HG02870 (cell line): Measurements from ENCODE around the gene GAS2L3.
"Not testable (repeated sequence)": the region's sequence is repeated elsewhere in the genome, so short reads cannot be mapped to it uniquely, and the experiment has no call there.

Source experiments
- ATAC-seq: cut with Tn5 transposase; IDR thresholded peaks from one replicate; pipeline ENCODE4 v1.9.1; 2021; ENCODE audit warnings: mild to moderate bottlenecking, moderate library complexity; ENCODE audit not compliant: unreplicated experiment

GAS2L3 gene

GRCh38 chr12:100573292-100574186 is at the start of gene GAS2L3:
Gene GAS2L3, plus strand, starts transcription at chr12:100573684. Its CDS starts 21,221 bp downstream, at chr12:100594905.
- ATAC-seq = peak; percentile 97

- ATAC-seq = no peak
These were observed 45.5 kb upstream of the GAS2L3 start for GRCh38 chr12:100528034-100528433.

DNA sequence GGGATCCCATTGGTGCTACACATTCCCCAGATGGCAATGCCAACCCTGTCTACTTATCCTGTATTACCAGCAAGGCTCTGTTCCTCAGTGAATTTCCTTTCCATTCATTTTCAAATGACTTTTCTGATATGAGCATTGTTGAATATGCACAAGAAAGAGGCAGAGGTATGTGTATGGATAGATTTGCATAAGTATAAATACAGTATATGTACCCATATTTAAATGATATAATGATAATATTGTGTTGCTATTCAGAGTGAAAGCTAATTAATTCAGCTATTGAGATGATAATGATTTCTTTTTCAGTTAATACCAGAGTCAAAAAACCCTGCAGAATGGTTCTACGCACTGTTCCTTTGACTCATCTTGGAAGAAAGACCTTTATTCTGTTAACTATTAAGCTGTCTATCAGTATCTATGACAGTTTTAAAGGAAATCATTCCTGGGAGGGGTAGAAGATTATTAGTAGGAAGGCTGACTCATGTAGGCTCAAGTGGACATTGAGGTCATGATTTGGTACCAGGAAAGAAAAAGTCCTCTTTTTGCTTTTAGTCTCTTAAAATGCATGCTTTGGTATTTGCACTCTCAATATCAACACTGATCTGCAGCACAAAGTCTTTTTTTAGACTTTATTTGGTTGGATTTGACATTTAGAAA is 44.9 kb upstream of the GAS2L3 start:
- no peak for ATAC-seq

GRCh38 chr12:100529756-100530350 is 43.6 kb upstream of the GAS2L3 start:
- no peak for ATAC-seq

DNA sequence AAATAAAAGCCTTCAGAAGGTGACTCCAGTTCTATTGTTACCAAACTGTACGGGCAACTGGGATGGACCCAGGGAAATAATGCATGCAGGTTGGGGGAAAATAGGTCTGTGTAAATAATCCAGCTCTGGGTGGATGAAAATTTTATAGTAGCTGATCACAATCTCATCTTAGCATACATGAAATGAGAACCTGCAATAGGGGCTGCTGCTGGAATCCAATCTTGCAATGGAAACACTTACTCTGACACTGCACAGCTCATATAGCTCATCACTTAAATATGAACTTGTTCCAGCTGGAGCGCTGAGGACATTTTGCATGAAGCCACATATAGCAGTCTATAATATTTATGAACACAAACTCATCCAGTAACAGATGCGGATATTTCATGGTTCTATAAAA is 40.1 kb upstream of the GAS2L3 start:
- no peak for ATAC-seq

DNA sequence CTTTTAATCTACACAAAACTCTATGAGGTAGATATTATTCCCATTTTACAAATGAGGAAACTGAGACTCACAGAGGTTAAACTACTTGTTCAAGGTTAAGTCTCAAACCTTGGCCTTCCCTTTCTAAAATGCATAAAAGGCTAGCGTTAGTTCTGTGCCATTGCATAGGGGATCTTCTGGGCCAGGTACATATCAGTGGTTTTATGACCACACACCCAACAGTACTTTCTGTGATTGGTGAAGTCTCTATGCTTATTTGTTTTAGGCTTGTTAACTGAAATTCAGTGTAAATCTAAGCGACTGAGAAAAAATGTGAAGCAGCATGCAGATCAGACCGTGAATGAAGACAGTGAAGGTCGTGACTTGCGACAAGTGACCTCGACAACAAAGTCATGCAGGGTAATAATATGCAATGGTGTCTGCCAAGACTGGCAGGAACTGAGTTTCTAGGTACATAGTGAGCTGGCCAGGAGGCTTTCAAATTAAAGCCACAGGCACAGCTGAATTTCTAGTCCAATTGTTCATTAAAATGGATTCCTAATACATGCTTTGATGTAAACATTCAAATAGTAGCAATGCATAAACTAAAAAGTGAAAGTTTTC is 38.8 kb upstream of the GAS2L3 start:
- ATAC-seq = no peak

DNA sequence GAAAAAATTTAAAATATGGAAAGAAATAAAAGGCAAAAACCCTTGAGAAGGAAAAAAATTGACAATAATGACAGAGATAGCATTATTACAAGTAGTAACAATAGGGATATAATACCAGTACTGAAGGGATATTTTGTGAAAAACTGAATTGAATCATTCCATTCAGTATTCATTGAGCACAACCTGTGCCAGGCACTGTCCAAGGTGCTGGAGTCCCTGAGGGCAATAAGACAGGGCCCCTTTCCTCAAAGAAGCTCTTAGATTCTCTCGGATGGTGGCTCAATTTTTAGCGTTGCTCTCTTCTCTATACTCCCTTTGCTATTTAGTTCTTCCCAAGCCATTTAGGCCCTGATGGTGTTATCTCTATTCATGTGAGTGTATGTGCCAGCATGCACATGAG is 34.3 kb upstream of the GAS2L3 start:
- no peak for ATAC-seq

DNA sequence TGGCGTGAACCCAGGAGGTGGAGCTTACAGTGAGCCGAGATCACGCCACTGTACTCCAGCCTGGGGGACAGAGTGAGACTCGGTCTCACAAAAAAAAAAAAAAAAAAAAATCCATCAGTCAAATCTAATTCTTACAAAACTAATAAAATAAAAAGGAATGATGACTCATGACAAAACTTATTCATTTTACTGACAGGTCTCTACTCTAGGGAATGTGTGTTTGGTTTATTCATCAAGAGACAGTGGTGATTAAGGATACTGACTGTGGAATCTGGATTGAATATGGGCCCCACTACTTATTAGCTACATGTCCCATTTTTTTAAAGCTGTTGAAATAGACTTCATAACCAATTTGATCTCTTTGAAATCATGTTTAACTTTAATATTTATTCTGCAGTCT is 29.3 kb upstream of the GAS2L3 start:
- no peak for ATAC-seq

DNA sequence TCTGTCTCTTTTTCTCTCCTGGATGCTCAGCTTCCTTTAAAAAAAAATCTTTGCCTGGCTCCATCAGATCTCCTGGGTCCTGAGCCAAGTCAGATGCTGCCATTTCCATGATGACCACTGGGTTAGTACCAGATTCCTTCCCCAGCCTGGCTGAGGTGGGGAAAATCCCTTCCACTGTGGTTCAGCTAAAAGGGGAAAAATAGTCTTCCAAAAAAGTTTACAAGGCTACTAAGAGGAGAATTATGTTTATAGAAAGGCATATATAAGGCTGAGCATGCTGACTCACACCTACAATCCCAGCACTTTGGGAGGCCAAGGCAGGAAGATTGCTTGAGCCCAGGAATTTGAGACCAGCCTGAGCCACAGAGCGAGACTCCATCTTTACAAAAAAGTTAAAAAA is 28.4 kb upstream of the GAS2L3 start:
- ATAC-seq = no peak

DNA sequence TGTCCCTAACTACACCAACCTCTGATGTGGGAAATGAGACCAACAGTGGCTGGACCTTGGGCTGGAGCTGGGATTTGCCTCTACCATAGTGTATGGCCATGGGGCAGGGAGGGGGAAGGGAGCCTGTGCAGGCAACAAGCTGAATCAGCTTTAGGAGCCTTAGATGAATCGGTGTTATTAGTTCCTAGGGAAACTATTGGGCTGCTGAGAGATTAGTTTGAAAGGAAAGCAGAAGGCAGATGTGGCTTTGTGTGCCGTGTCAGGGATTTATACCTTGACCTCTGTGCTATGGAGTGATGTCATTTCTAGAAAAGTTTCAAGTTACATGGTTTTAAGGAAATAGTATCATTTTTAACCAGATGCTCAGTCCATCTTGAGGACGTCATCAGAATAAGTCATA is 19.5 kb upstream of the GAS2L3 start:
- no peak for ATAC-seq

DNA sequence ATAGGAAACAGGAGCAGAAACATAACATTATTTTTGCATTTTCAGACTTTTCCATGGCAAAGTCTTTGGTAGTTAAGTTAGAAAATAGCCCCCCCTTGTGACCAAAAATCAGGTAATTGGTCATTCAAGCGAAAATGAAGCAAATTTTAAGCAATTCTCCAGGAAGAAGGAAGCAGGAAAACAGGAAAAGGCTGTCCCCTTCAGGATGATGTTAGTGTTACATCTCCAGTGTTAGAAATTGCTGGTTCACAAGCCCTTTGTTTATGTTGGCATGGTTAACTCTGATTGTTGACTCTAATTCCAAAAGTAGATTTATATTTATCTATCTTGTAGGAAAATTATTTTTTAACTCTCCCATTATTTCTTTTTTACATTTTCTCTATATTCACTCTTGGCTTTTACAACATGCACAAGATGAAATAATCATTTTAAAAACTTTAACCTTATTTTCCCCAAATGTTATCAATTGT is 18.8 kb upstream of the GAS2L3 start:
- no peak for ATAC-seq

DNA sequence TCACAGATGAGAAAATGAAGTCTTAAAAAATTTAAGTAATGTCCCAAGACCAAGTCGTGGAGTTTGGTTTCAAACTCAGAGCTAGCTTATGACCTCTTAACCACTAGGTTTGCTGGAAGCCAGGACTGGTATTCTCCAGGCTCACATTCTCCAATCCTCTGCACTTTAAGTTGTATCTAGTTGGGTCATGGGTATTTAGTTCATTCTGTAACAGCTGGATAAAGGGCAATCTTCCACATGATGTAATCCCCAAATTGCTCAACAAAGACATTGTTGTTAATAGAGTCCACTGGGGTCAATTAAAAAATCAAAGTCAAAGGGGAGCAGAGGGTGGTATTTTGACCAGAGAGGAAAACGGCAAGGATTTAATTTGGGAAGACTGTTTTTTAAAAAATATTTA is 17.8 kb upstream of the GAS2L3 start:
- no peak for ATAC-seq

DNA sequence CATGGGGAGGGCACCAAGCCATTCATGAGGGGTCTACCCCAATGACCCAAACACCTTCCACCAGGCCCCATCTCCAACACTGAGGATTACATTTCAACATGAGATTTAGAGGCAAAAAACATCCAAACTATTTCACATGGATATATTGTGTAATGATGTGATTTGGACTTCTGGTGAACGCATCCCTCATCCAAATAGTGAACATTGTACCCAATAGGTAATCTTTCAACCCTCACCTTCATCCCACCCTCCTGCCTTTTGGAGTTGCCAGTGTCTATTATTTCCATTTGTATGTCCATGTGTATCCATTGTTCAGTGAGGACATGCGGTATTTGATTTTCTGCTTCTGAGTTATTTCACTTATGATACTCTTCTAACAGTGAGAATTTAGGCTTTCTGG is 16.1 kb upstream of the GAS2L3 start:
- ATAC-seq = no peak

- ATAC-seq = not testable (repeated sequence)
These were observed 14.2 kb upstream of the GAS2L3 start for GRCh38 chr12:100559261-100559660.

DNA sequence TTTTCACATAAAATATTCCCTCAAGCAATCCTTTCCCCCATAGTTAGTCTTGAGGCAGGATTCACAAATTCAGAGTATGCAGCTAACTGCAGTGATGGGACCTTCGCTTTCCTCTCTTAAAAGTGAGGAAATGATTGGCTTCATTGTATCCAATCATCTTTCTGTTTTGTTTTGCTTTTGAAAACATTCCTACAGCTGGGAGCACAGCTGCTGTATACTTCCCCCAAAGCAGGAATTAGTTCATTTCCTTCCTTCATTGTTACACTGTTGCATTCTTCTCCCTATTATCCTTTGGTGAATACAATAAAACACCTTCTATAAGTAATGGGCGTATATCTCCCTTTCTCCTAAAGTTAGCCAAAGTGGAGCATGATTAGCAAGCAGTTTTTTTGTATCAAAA is 9.4 kb upstream of the GAS2L3 start:
- ATAC-seq = no peak

DNA sequence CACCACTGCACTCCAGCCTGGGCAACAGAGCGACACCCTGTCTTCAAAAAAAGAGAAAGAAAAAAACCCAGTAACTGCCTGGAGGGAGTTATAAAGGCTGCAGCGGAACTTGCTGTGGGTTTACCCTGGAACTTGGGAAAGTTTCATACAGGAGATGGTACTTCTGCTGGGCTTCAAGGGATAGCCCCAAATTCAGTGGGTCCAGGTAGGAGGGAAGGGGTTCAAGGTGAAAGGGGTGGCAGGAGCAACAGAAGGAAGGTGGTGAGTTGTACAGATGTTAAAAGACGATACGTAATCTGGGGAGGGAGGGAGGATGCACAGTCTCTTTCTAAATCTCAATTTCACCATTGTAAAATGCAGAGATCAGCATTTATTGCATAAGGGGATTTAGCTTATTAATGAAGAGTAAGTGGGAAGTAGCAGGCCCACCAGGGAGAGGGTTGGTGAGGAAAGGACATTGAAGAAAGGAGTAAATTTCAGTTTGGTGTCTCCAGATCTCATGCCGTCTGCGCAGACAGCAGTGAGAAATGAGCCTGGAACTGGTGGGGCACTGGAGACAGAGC is 8.5 kb upstream of the GAS2L3 start:
- ATAC-seq = no peak

GRCh38 chr12:100565987-100566545 is 7.4 kb upstream of the GAS2L3 start:
- no peak for ATAC-seq

DNA sequence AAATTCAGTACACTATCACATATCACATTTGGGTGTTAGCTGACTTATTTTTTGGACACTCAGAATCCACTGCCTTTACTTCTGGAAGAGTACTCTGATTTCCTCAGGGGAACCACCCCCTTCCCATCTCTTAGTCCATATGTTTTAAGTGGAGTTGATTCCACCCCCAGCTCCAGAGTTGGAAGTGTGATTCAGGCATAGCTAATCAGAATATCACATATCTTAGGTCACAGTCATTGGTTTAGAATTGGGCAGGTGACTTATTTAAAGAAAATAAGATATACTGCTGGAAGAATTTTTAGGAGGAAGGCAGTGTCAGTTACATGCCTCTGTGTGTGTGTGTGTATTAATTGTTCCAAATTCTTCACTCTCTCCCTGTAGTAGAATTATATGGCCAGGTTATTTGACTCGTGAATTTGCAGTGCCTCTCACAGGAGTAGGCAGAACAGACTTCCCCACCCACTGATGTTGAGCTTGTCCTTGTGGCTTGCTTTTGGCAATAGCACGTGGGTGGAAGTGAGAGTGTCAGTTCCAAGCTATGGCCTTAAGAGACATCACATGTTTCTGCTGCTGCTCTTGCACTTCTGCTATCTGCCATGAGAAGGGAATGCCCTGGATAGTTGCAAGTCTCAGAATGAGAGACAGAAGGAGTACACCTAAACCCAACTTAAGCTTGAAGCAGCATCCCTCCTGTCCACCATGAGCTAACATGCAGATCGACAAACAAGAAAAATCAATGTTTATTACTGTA is 6.4 kb upstream of the GAS2L3 start:
- peak; percentile 96 for ATAC-seq

GRCh38 chr12:100567945-100568344 is 5.5 kb upstream of the GAS2L3 start:
- ATAC-seq = peak; percentile 34

DNA sequence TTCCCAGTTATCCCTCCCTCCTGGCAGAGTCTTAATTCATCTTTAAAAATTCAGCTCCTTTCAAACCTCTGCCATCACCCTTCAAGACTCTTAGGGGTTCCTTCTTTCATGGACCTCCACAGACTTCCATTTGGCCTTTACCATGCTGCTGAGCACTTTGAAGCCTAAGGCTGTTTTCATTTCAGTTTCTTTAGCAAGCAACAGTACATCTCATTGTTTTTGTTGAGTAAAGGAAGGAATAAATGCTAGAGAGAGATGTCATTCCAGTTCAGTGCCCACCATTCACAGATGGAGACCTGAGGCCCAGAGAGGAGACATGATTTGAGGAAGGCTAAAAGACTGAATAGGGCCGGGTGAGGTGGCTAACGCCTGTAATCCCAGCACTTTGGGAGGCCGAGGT is 1.3 kb upstream of the GAS2L3 start:
- ATAC-seq = no peak
